ENCODE data around the gene MAMDC2. TPM values are rescaled to one million over a fixed set of nuclear protein-coding genes. Genes with fewer than 3 reads are reported as not detected.

Gene MAMDC2
- total RNA-seq, 1 donor from 2014 or later: 4.0 TPM

GRCh38 chr9:70073756-70074155 is 30.1 kb downstream of the MAMDC2 start:
- no peak for TF ChIP-seq CTCF (conservative IDR thresholded peaks at IDR 0.05)
- Mint-ChIP-seq H3K27ac (no peak overlapping the region), H3K27me3 (peaks cover 4% of the 10 kb centered on the region)

DNA sequence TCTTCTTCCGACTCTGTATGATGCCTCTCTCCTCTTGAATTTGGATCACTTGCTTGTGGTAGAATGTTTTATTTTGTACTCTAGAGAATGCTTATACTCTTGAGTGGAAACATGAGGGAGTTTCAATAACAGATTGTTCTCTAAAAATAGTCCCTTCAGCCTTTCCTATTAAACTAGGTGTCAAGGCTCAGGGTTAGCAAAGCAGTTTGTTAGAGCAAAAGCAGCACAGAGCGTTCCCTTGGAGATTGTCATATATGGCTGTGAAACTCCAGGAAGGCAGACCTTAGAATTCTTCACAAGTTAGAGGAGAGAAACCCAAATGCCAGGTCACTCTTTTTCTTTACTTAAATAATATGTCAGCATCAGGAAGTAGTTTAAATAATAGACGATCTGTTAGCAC is 33.0 kb downstream of the MAMDC2 start:
- no peak for TF ChIP-seq CTCF (conservative IDR thresholded peaks at IDR 0.05)
- Mint-ChIP-seq H3K27ac (no peak overlapping the region), H3K27me3 (peaks cover 6% of the 10 kb centered on the region), H3K36me3 (no peaks in the 10 kb centered on the region), H3K9me3 (no peaks in the 10 kb centered on the region), H3K4me1 (ENCODE audit: unreplicated experiment) (peaks cover 13% of the 10 kb centered on the region), H3K4me3 (no peak overlapping the region)
- DNase-seq (ENCODE audit: extremely low spot score, unreplicated experiment): no peak

More at GRCh38 chr9:70073756-70074155, 30.1 kb downstream of the MAMDC2 start:
- H3K36me3 Mint-ChIP-seq: no peaks in the 10 kb centered on the region
- DNase-seq (ENCODE audit: extremely low spot score, unreplicated experiment): no peak
- no peak overlapping the region for H3K4me3 Mint-ChIP-seq
- H3K9me3 Mint-ChIP-seq: no peaks in the 10 kb centered on the region
- H3K4me1 Mint-ChIP-seq (ENCODE audit: unreplicated experiment): peaks cover 7% of the 10 kb centered on the region

DNA sequence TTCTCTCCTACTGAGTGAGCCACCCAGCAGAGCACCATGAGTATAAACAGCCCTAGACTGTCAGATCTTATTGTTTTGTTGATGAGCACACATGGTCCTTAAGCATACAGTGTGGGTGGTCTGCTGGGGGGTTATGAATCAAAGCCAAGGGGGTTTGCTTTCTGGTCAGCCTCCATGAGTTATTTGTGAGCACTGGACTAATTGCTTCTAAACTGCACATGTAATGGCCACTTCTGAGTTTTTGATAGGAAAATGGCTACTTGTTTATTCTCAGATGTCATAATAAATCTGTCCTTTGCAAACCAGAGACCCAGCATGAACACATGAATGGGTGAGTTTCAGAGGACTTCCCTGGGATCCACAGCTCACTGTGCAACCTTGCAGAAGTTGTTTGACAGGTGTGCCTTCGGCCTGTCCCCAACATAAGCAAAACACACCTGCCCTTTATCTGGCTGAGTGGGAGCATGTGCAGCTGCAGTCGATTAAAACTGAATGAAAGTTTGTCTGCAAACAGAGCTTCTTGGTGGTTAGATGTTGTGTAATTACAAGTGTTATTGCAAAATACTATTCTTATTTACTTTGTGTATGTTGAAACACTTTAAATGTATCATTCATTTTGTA is 35.9 kb downstream of the MAMDC2 start:
- no peak for TF ChIP-seq CTCF (conservative IDR thresholded peaks at IDR 0.05)
- Mint-ChIP-seq H3K4me1 (ENCODE audit: unreplicated experiment) (peaks cover 13% of the 10 kb centered on the region), H3K36me3 (no peaks in the 10 kb centered on the region), H3K27me3 (peaks cover 6% of the 10 kb centered on the region), H3K9me3 (no peaks in the 10 kb centered on the region), H3K27ac (no peak overlapping the region), H3K4me3 (no peak overlapping the region)
- no peak for DNase-seq (ENCODE audit: extremely low spot score, unreplicated experiment)

- Mint-ChIP-seq H3K9me3 (no peaks in the 10 kb centered on the region), H3K4me1 (ENCODE audit: unreplicated experiment) (peaks cover 10% of the 10 kb centered on the region), H3K4me3 (no peak overlapping the region), H3K27ac (no peak overlapping the region), H3K27me3 (peaks cover 3% of the 10 kb centered on the region), H3K36me3 (no peaks in the 10 kb centered on the region)
- TF ChIP-seq CTCF (conservative IDR thresholded peaks at IDR 0.05): no peak
- no peak for DNase-seq (ENCODE audit: extremely low spot score, unreplicated experiment)
These were observed 37.0 kb downstream of the MAMDC2 start for GRCh38 chr9:70080481-70081119.

DNA sequence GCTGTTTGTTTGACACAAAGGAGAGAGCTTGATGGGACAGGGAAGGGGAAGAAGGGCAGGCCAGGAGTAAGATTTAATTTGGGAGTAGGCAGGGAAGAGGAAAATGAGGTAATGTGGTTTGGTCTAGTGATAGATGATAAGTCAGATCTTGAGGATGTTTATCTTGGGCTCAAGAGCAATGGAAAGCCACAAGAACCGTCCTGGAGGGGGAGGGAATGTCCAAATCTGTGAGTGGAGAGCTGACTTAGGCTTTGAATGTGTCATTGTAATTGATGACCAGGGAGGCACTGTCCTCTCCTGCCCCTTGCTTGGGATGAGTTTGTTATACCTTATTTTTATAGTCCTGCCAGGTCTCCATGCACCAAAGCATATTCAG is 37.5 kb downstream of the MAMDC2 start:
- no peak for DNase-seq (ENCODE audit: extremely low spot score, unreplicated experiment)
- Mint-ChIP-seq H3K27me3 (peaks cover 3% of the 10 kb centered on the region), H3K4me3 (no peak overlapping the region), H3K9me3 (no peaks in the 10 kb centered on the region), H3K36me3 (no peaks in the 10 kb centered on the region), H3K4me1 (ENCODE audit: unreplicated experiment) (peaks cover 10% of the 10 kb centered on the region), H3K27ac (no peak overlapping the region)
- no peak for TF ChIP-seq CTCF (conservative IDR thresholded peaks at IDR 0.05)
